Vagina (tissue), 2 donors: ENCODE data around the gene KERA. TPM values are rescaled to one million over a fixed set of nuclear protein-coding genes. Genes with fewer than 3 reads are reported as not detected.

Experiments used
- DNase-seq, 2 donors: peaks; one replicate each; pipeline ENCODE4 v3.0.0-alpha.2; 2017; ENCODE audit errors: extremely low spot score in 2 of 2
- H3K27ac ChIP-seq: fragments of 200-600 bp; sonication (generic); one replicate; pipeline ENCODE4 v1.5.1; 2019
- H3K27me3 ChIP-seq: fragments of 200-600 bp; sonication (generic); one replicate; pipeline ENCODE4 v1.5.1; 2019
- H3K36me3 ChIP-seq, 2 donors: fragments of 200-600 bp; sonication (generic); one replicate each; pipeline ENCODE4 v1.5.1; 2017 to 2019
- H3K4me1 ChIP-seq: fragments of 200-600 bp; sonication (generic); one replicate; pipeline ENCODE4 v1.5.1; 2019
- H3K4me3 ChIP-seq, 2 donors: fragments of 200-600 bp; sonication (generic); 1 replicate in 1 of 2; 2 replicates in 1 of 2; pipeline ENCODE4 v1.5.1; 2016 to 2019
- H3K9me3 ChIP-seq: fragments of 200-600 bp; sonication (generic); one replicate; pipeline ENCODE4 v1.5.1; 2019
- CTCF ChIP-seq, 3 experiments: fragments of 450-650 bp in 2 of 3; fragments of 200-600 bp in 1 of 3; sonication (generic) in 1 of 3; IDR thresholded peaks; one replicate each; pipeline ENCODE4 v1.5.1; 2017 to 2019; ENCODE audit warnings: antibody characterized with exemption in 3 of 3, mild to moderate bottlenecking in 2 of 3, moderate library complexity in 2 of 3
- POLR2A ChIP-seq, 2 donors: fragments of 450-650 bp; IDR thresholded peaks; one replicate each; pipeline ENCODE4 v1.6.1; 2017; ENCODE audit warnings: antibody characterized with exemption in 2 of 2, mild to moderate bottlenecking in 2 of 2, moderate library complexity in 2 of 2
- POLR2AphosphoS5 ChIP-seq, 2 donors: sonication (generic); formaldehyde crosslinking; IDR thresholded peaks; one replicate each; pipeline ENCODE4 v1.9.0; 2017; ENCODE audit warnings: antibody characterized with exemption in 2 of 2, mild to moderate bottlenecking in 2 of 2, low read depth in 1 of 2; ENCODE audit not compliant: insufficient read depth in 1 of 2
- intact Hi-C: fragments of 100-400 bp; cut with DNase I; formaldehyde crosslinking; loops from one replicate; pipeline ENCODE4 v1.15.1; 2023
- total RNA-seq: library from RNA; depleted of rRNA; stranded (reverse); fragments of >200 nt; gene quantifications from one replicate; pipeline ENCODE4 v1.2.3, GENCODE V29; 2016

KERA gene
- total RNA-seq, 1 donor from 2014 or later, result not detected

GRCh38 chr12:91052026-91052425, 5.8 kb downstream of the KERA start:
- Histone ChIP-seq H3K4me1 (no peaks in the 10 kb centered on the region), H3K27ac (no peak overlapping the region), H3K4me3 (no peak overlapping the region), H3K27me3 (no peaks in the 10 kb centered on the region), H3K36me3 (no peaks in the 10 kb centered on the region), H3K9me3 (no peaks in the 10 kb centered on the region)
- TF ChIP-seq POLR2A (IDR thresholded peaks at IDR 0.05) (no peak), POLR2AphosphoS5 (IDR thresholded peaks at IDR 0.05; ENCODE audit: insufficient read depth in 1 of 2, low read depth in 1 of 2) (no peak), CTCF (IDR thresholded peaks at IDR 0.05) (no peak)
- DNase-seq, result no peak
- intact Hi-C loops, result no loop called here

- no peaks in the 10 kb centered on the region for H3K9me3 ChIP-seq
- H3K27me3 ChIP-seq, result no peaks in the 10 kb centered on the region
- intact Hi-C loops, result no loop called here
- no peak overlapping the region for H3K4me3 ChIP-seq
- no peak overlapping the region for H3K27ac ChIP-seq
- no peak for DNase-seq
- H3K36me3 ChIP-seq, result no peaks in the 10 kb centered on the region
- TF ChIP-seq POLR2AphosphoS5 (IDR thresholded peaks at IDR 0.05; ENCODE audit: insufficient read depth in 1 of 2, low read depth in 1 of 2), result no peak
- no peak for TF ChIP-seq CTCF (IDR thresholded peaks at IDR 0.05)
- no peak for TF ChIP-seq POLR2A (IDR thresholded peaks at IDR 0.05)
- H3K4me1 ChIP-seq, result no peaks in the 10 kb centered on the region
These were observed 13.2 kb downstream of the KERA start for GRCh38 chr12:91044586-91044985.

- no peak for TF ChIP-seq CTCF (IDR thresholded peaks at IDR 0.05)
- no peak overlapping the region for H3K4me3 ChIP-seq
- intact Hi-C loops, result no loop called here
- H3K36me3 ChIP-seq, result no peaks in the 10 kb centered on the region
- DNase-seq, result no peak
- no peaks in the 10 kb centered on the region for H3K27me3 ChIP-seq
- H3K9me3 ChIP-seq, result no peaks in the 10 kb centered on the region
- H3K27ac ChIP-seq, result no peak overlapping the region
- H3K4me1 ChIP-seq, result no peaks in the 10 kb centered on the region
These were observed 14.4 kb downstream of the KERA start for GRCh38 chr12:91043408-91043807.

GRCh38 chr12:91040096-91040755, 17.6 kb downstream of the KERA start:
- H3K27me3 ChIP-seq, result no peaks in the 10 kb centered on the region
- TF ChIP-seq POLR2A (IDR thresholded peaks at IDR 0.05), result no peak
- no peak for TF ChIP-seq CTCF (IDR thresholded peaks at IDR 0.05)
- TF ChIP-seq POLR2AphosphoS5 (IDR thresholded peaks at IDR 0.05; ENCODE audit: insufficient read depth in 1 of 2, low read depth in 1 of 2), result no peak

GRCh38 chr12:91037276-91037675, 20.5 kb downstream of the KERA start:
- DNase-seq, result no peak
- peaks cover 6% of the 10 kb centered on the region for H3K4me1 ChIP-seq
- no peak overlapping the region for H3K4me3 ChIP-seq
- no peaks in the 10 kb centered on the region for H3K36me3 ChIP-seq
- H3K27me3 ChIP-seq, result no peaks in the 10 kb centered on the region
- peak overlapping the region; percentile 15 for H3K27ac ChIP-seq
- intact Hi-C loops, result no loop called here
- no peaks in the 10 kb centered on the region for H3K9me3 ChIP-seq
- no peak for TF ChIP-seq POLR2A (IDR thresholded peaks at IDR 0.05)
- TF ChIP-seq POLR2AphosphoS5 (IDR thresholded peaks at IDR 0.05; ENCODE audit: insufficient read depth in 1 of 2, low read depth in 1 of 2), result no peak
- no peak for TF ChIP-seq CTCF (IDR thresholded peaks at IDR 0.05)

More at GRCh38 chr12:91040096-91040755, 17.6 kb downstream of the KERA start:
- Histone ChIP-seq H3K4me3 (no peak overlapping the region), H3K9me3 (no peaks in the 10 kb centered on the region), H3K27ac (peak overlapping the region; percentile 4), H3K36me3 (no peaks in the 10 kb centered on the region), H3K4me1 (peaks cover 6% of the 10 kb centered on the region)
- intact Hi-C loops, result no loop called here
- no peak for DNase-seq
